Measurements from ENCODE around the gene PPCDC.

Gene PPCDC

GRCh38 chr15:75042730-75043508 lies 19.5 kb downstream of the PPCDC start:
- H3K27ac Mint-ChIP-seq = peak overlapping the region; percentile 85
- no peaks in the 10 kb centered on the region for H3K27me3 Mint-ChIP-seq
- DNase-seq (ENCODE audit: low spot score in 2 of 2) (peak; percentile 73 to 85), ATAC-seq (ENCODE audit: low read depth) (peak; percentile 91)
- peak overlapping the region; percentile 48 for H3K4me3 Mint-ChIP-seq
- H3K9me3 Mint-ChIP-seq = no peaks in the 10 kb centered on the region
- H3K4me1 Mint-ChIP-seq = peaks cover 36% of the 10 kb centered on the region
- H3K36me3 Mint-ChIP-seq = no peaks in the 10 kb centered on the region

DNA sequence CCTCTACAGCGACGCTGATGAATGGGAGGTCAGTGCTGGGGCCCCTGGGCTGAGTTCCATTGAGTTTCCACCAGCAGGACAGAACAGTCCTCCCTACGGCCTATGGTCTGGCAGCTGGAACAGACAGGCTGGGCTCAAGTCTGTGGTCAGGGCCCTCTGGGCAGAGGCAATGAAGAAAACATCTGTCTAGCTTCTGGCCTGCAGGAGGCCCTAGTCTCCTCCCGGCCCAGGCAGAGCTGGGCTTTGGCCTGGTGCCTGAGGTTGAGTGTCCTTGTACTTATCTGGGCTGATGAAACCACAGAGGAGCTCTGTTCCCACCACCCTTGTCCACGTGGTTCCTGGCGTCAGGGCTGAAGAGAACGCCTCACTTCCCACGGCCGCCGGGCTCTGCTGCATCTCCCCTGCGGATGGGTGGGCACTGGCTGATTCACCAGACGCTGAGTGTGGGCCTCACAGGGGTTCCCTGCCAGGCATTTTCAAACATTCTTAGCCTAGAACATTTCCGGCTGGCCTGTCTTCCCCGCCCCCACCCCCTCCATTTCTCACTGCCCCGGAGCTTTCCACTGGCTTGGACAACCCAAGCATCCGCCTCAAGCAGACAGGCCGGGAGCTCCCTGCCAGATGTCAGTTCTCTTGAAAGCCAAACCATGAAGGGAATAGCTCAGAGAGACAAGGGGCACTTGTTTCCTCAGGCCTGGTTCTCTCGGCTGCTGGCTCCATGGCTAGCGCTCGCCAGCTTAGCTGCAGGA lies 20.3 kb downstream of the PPCDC start:
- ATAC-seq (ENCODE audit: low read depth) (no peak), DNase-seq (ENCODE audit: low spot score in 2 of 2) (peak in 1 of 2 donors; percentile 39)
- no peak overlapping the region for H3K4me3 Mint-ChIP-seq
- H3K9me3 Mint-ChIP-seq = no peaks in the 10 kb centered on the region
- no peaks in the 10 kb centered on the region for H3K36me3 Mint-ChIP-seq
- H3K4me1 Mint-ChIP-seq = peaks cover 36% of the 10 kb centered on the region
- H3K27me3 Mint-ChIP-seq = no peaks in the 10 kb centered on the region
- peak overlapping the region; percentile 85 for H3K27ac Mint-ChIP-seq

- ATAC-seq (ENCODE audit: low read depth) (no peak), DNase-seq (ENCODE audit: low spot score in 2 of 2) (no peak)
- no peaks in the 10 kb centered on the region for H3K9me3 Mint-ChIP-seq
- H3K27ac Mint-ChIP-seq = peak overlapping the region; percentile 25
- H3K4me3 Mint-ChIP-seq = peak overlapping the region; percentile 12
- H3K4me1 Mint-ChIP-seq = peaks cover 36% of the 10 kb centered on the region
- no peaks in the 10 kb centered on the region for H3K27me3 Mint-ChIP-seq
- H3K36me3 Mint-ChIP-seq = no peaks in the 10 kb centered on the region
Measured at GRCh38 chr15:75044258-75044878, 21.0 kb downstream of the PPCDC start.

GRCh38 chr15:75045332-75046015 lies 22.1 kb downstream of the PPCDC start:
- H3K36me3 Mint-ChIP-seq = no peaks in the 10 kb centered on the region
- peaks cover 36% of the 10 kb centered on the region for H3K4me1 Mint-ChIP-seq
- no peaks in the 10 kb centered on the region for H3K9me3 Mint-ChIP-seq
- H3K4me3 Mint-ChIP-seq = no peak overlapping the region
- H3K27ac Mint-ChIP-seq = peak overlapping the region; percentile 25
- DNase-seq (ENCODE audit: low spot score in 2 of 2) (no peak), ATAC-seq (ENCODE audit: low read depth) (no peak)
- H3K27me3 Mint-ChIP-seq = no peaks in the 10 kb centered on the region

GRCh38 chr15:75048394-75048793 lies 25.0 kb downstream of the PPCDC start:
- no peaks in the 10 kb centered on the region for H3K27me3 Mint-ChIP-seq
- H3K27ac Mint-ChIP-seq = no peak overlapping the region
- peaks cover 29% of the 10 kb centered on the region for H3K4me1 Mint-ChIP-seq
- ATAC-seq (ENCODE audit: low read depth) (no peak), DNase-seq (ENCODE audit: low spot score in 2 of 2) (no peak)
- no peaks in the 10 kb centered on the region for H3K9me3 Mint-ChIP-seq
- peaks cover 1% of the 10 kb centered on the region for H3K36me3 Mint-ChIP-seq
- H3K4me3 Mint-ChIP-seq = no peak overlapping the region

GRCh38 chr15:75049392-75049791 lies 26.0 kb downstream of the PPCDC start:
- H3K4me3 Mint-ChIP-seq = no peak overlapping the region
- no peak for ATAC-seq (ENCODE audit: low read depth)

DNA sequence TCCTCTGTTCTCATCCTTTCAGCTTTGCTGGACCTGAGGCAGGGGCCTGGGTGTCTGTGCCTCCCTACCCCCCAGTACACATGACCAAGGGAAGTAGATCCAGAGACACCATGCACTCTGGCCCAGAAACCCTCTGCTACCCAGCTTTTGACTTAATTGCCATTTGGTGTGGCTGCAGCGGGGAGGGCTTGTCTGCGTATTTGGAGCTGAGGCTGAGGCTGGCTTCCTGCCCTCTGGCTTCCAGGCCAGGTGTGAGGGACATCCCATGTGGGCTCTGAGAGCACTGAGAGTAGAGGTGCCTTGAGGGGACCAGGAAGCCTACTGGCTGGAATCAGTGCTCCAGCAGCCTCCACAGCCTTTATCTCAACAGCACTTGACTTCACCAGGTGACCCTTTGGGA lies 26.9 kb downstream of the PPCDC start:
- H3K27me3 Mint-ChIP-seq = no peaks in the 10 kb centered on the region
- H3K27ac Mint-ChIP-seq = no peak overlapping the region
- H3K9me3 Mint-ChIP-seq = no peaks in the 10 kb centered on the region

More at GRCh38 chr15:75049392-75049791, 26.0 kb downstream of the PPCDC start:
- H3K36me3 Mint-ChIP-seq = peaks cover 1% of the 10 kb centered on the region
- no peaks in the 10 kb centered on the region for H3K9me3 Mint-ChIP-seq
- peaks cover 21% of the 10 kb centered on the region for H3K4me1 Mint-ChIP-seq
- no peaks in the 10 kb centered on the region for H3K27me3 Mint-ChIP-seq
- DNase-seq (ENCODE audit: low spot score in 2 of 2) = no peak
- H3K27ac Mint-ChIP-seq = no peak overlapping the region

DNA sequence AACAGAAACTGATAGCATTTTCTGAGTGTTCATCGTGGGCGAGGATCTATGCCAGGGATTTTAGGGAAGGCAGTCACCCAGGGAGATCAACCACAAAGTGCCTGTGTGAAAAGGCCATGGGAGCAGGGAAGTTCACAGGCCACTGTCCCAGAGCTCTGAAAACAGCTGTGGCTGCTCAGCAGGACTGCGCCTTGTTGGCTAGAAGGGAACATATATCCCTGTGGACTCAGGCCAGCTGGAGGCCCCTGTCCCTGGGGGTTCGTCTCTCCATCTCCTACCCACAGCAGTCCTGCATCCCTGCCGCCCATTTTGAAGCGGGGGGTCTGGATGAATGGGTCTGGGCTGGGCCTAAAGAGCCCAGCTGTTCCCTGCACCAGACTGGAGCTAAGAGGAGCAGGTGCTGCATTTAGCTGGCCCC lies 27.8 kb downstream of the PPCDC start:
- H3K27ac Mint-ChIP-seq = no peak overlapping the region
- DNase-seq (ENCODE audit: low spot score in 2 of 2) (no peak), ATAC-seq (ENCODE audit: low read depth) (no peak)
- no peaks in the 10 kb centered on the region for H3K9me3 Mint-ChIP-seq
- peaks cover 3% of the 10 kb centered on the region for H3K36me3 Mint-ChIP-seq
- H3K27me3 Mint-ChIP-seq = no peaks in the 10 kb centered on the region
- peaks cover 11% of the 10 kb centered on the region for H3K4me1 Mint-ChIP-seq
- no peak overlapping the region for H3K4me3 Mint-ChIP-seq

More for the DNA sequence above, 26.9 kb downstream of the PPCDC start:
- Mint-ChIP-seq H3K4me3 (no peak overlapping the region), H3K4me1 (peaks cover 15% of the 10 kb centered on the region), H3K36me3 (peaks cover 1% of the 10 kb centered on the region)
- DNase-seq (ENCODE audit: low spot score in 2 of 2) (no peak), ATAC-seq (ENCODE audit: low read depth) (no peak)

DNA sequence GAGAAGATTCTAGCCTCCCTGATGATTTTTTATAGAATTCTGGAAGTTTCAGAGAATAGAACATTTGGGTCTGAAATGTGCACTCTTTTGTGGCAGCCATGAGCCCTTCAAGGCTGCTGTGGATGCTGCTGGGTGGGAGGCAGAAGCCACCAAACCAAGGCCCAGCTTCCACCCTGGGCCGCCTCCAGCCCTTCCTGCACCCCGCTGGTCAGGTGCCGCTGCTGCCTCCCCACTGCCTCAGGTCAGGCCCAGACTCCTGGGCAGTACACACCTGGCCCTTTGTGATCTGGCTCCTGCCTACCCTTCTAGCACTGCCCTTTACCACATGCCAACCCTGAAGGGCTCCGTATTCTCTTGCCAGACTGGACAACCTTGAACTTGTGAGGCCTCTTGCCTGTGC lies 28.3 kb downstream of the PPCDC start:
- no peak overlapping the region for H3K27ac Mint-ChIP-seq
- no peaks in the 10 kb centered on the region for H3K27me3 Mint-ChIP-seq
- H3K4me3 Mint-ChIP-seq = no peak overlapping the region
- ATAC-seq (ENCODE audit: low read depth) = no peak
- DNase-seq (ENCODE audit: low spot score in 2 of 2) = no peak
- H3K9me3 Mint-ChIP-seq = no peaks in the 10 kb centered on the region
- peaks cover 6% of the 10 kb centered on the region for H3K4me1 Mint-ChIP-seq
- H3K36me3 Mint-ChIP-seq = peaks cover 3% of the 10 kb centered on the region

DNA sequence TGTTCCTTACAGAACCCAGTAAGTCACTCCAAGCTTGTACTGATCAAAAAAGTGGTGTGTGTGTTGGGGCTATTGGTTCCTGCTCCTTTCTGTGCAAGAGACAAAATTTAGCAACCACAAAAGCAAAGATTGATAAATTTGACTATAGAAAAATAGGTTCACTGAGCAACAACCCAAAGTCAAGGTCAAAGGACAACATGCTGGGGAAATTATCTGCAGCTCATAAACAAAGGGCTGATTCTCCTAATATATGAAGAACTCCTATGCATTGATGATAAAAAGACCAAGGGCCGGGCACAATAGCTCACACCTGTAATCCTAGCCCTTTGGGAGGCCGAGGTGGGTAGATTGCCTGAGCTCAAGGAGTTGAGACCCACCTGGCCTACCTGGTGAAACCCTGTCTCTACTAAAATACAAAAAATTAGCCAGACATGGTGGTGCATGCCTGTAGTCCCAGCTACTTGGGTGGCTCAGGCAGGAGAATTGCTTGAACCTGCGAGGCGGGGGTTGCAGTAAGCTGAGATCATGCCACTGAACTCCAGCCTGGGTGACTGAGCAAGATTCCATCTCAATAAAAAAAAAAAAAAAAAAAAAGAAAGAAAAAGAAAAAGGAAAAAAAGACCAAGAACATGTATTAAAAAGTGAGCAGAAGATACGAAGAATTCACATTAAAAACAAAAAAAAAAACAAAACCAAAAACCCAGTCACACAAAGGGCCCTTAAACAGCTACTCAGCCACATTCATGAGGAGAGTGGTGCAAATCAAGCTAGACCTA lies 29.8 kb downstream of the PPCDC start:
- DNase-seq (ENCODE audit: low spot score in 2 of 2) (no peak), ATAC-seq (ENCODE audit: low read depth) (no peak)
- no peak overlapping the region for H3K27ac Mint-ChIP-seq
- H3K9me3 Mint-ChIP-seq = no peaks in the 10 kb centered on the region
- no peaks in the 10 kb centered on the region for H3K27me3 Mint-ChIP-seq
- no peaks in the 10 kb centered on the region for H3K4me1 Mint-ChIP-seq
- H3K4me3 Mint-ChIP-seq = no peak overlapping the region
- peaks cover 3% of the 10 kb centered on the region for H3K36me3 Mint-ChIP-seq

DNA sequence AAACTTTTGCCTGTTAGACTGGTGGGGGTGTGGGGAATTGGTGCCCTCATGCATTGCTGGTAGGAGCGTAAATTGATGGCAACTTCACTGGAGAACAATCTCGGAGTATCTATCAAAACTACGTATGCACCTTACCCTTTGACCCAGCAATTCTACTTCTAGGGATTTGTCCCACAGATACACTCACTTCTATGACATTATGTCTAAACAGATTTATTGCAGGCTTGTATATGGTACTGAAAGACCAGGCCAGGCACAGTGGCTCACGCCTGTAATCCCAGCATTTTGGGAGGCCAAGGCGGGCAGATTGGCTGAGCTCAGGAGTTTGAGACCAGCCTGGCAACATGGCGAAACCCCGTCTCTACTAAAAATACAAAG lies 30.3 kb downstream of the PPCDC start:
- Mint-ChIP-seq H3K4me1 (no peaks in the 10 kb centered on the region), H3K36me3 (peaks cover 3% of the 10 kb centered on the region), H3K27me3 (no peaks in the 10 kb centered on the region), H3K4me3 (no peak overlapping the region), H3K9me3 (no peaks in the 10 kb centered on the region), H3K27ac (no peak overlapping the region)
- no peak for ATAC-seq (ENCODE audit: low read depth)
- no peak for DNase-seq (ENCODE audit: low spot score in 2 of 2)

DNA sequence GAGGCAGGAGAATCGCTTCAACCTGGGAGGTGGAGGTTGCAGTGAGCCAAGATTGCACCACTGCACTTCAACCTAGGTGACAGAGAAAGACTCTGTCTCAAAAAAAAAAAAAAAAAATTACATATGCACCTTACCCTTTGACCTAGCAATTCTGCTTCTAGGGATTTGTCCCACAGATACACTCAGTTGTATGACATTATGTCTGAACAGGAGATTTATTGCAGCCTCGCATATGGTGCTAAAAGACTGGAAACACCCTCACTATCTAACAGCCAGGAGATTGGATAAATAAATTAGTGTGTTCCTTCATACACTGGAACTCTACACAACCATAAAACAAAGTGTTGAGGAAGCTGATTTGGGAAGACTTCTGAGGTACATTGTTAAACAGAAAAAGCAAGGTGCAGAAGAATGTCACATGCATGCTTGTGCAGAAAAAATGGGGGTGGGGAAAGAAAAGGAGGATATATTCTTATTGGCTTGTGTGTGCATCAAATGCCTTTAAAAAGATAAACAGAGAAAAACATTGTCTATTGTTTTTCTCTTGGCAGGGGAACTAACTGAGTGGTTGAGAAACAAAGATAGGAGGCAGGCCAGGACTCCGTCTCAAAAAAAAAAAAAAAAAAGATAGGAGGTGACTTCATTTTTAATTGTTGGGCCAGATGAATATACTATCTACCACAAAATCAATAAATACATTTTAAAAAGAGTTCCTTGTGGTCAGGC lies 30.9 kb downstream of the PPCDC start:
- H3K4me1 Mint-ChIP-seq = no peaks in the 10 kb centered on the region
- H3K27ac Mint-ChIP-seq = no peak overlapping the region
- ATAC-seq (ENCODE audit: low read depth) (no peak), DNase-seq (ENCODE audit: low spot score in 2 of 2) (no peak)
- peaks cover 3% of the 10 kb centered on the region for H3K36me3 Mint-ChIP-seq
- H3K9me3 Mint-ChIP-seq = no peaks in the 10 kb centered on the region
- H3K27me3 Mint-ChIP-seq = no peaks in the 10 kb centered on the region
- H3K4me3 Mint-ChIP-seq = no peak overlapping the region

- Mint-ChIP-seq H3K27ac (no peak overlapping the region), H3K4me3 (no peak overlapping the region), H3K27me3 (no peaks in the 10 kb centered on the region), H3K36me3 (peaks cover 3% of the 10 kb centered on the region), H3K4me1 (no peaks in the 10 kb centered on the region), H3K9me3 (no peaks in the 10 kb centered on the region)
- DNase-seq (ENCODE audit: low spot score in 2 of 2) (no peak), ATAC-seq (ENCODE audit: low read depth) (no peak)
Measured at GRCh38 chr15:75056036-75056435, 32.6 kb downstream of the PPCDC start.
